Fibroblast of lung (primary cell): ENCODE results near the gene AKAP12.

Experiments used
- CTCF ChIP-seq, 2 donors: IDR thresholded peaks in 1 of 2; conservative IDR thresholded peaks in 1 of 2; 1 replicate in 1 of 2; 2 replicates in 1 of 2; pipeline ENCODE4 v1.5.1; 2011 to 2012; ENCODE audit warnings: low read length in 2 of 2, control low read depth in 1 of 2, inconsistent platforms in 1 of 2, low read depth in 1 of 2, mild to moderate bottlenecking in 1 of 2
- EZH2 ChIP-seq: IDR thresholded peaks from 2 replicates; pipeline ENCODE4 v1.5.1; 2012; ENCODE audit warnings: low read length, control low read depth, mild to moderate bottlenecking; ENCODE audit errors: missing control alignments

GRCh38 chr6:151322570-151322969 lies 82.8 kb downstream of the AKAP12 start:
- TF ChIP-seq EZH2 (no peak), CTCF (conservative IDR thresholded peaks at IDR 0.05 in 1 of 2, IDR thresholded peaks at IDR 0.05 in 1 of 2; ENCODE audit: low read depth in 1 of 2, low read length in 2 of 2) (no peak)
